HepG2 (cell line): ENCODE measurements around the gene C2orf15. TPM values are rescaled to one million over a fixed set of nuclear protein-coding genes. Genes with fewer than 3 reads are reported as not detected.

Source experiments
- FOSL2 ChIP-seq: sonication (generic); formaldehyde crosslinking; IDR thresholded peaks from 2 replicates; pipeline ENCODE4 v1.4.0; 2020; ENCODE audit warnings: missing genetic modification reagents
- HNF4A ChIP-seq: sonication (generic); formaldehyde crosslinking; IDR thresholded peaks from 2 replicates; pipeline ENCODE4 v1.4.0; 2020; ENCODE audit warnings: missing genetic modification reagents
- JUND ChIP-seq: sonication (generic); formaldehyde crosslinking; IDR thresholded peaks from 2 replicates; pipeline ENCODE4 v1.8.0; 2022; ENCODE audit warnings: mild to moderate bottlenecking, missing genetic modification reagents
- KLF12 ChIP-seq: sonication (generic); formaldehyde crosslinking; IDR thresholded peaks from 2 replicates; pipeline ENCODE4 v1.4.0; 2020; ENCODE audit warnings: missing genetic modification reagents, borderline replicate concordance
- RFXANK ChIP-seq: IDR thresholded peaks from 2 replicates; pipeline ENCODE4 v1.6.1; 2016
- RFXAP ChIP-seq: sonication (generic); formaldehyde crosslinking; IDR thresholded peaks from 2 replicates; pipeline ENCODE4 v1.4.0; 2020; ENCODE audit warnings: missing genetic modification reagents, borderline replicate concordance
- SETDB1 ChIP-seq: sonication (generic); formaldehyde crosslinking; IDR thresholded peaks from 2 replicates; pipeline ENCODE4 v1.5.1; 2020; ENCODE audit warnings: missing genetic modification reagents, mild to moderate bottlenecking, borderline replicate concordance
- SIN3B ChIP-seq: fragments of 150-350 bp; IDR thresholded peaks from 2 replicates; pipeline ENCODE4 v1.6.1; 2014; ENCODE audit warnings: low read length
- SMAD9 ChIP-seq: sonication (generic); formaldehyde crosslinking; IDR thresholded peaks from 2 replicates; pipeline ENCODE4 v1.5.1; 2020; ENCODE audit warnings: mild to moderate bottlenecking, missing genetic modification reagents
- TRIM24 ChIP-seq: sonication (generic); formaldehyde crosslinking; IDR thresholded peaks from 2 replicates; pipeline ENCODE4 v1.8.0; 2022; ENCODE audit warnings: mild to moderate bottlenecking, missing genetic modification reagents
- ZBTB1 ChIP-seq: sonication (generic); formaldehyde crosslinking; IDR thresholded peaks from 2 replicates; pipeline ENCODE4 v1.4.0; 2020; ENCODE audit warnings: missing genetic modification reagents, borderline replicate concordance
- ZHX1 ChIP-seq: sonication (generic); formaldehyde crosslinking; IDR thresholded peaks from 2 replicates; pipeline ENCODE4 v1.8.1; 2022; ENCODE audit warnings: low read depth, mild to moderate bottlenecking, missing genetic modification reagents
- ZMYM4 ChIP-seq: sonication (generic); formaldehyde crosslinking; IDR thresholded peaks from 2 replicates; pipeline ENCODE4 v1.8.1; 2023; ENCODE audit warnings: mild to moderate bottlenecking, missing genetic modification reagents
- ZNF256 ChIP-seq: sonication (generic); formaldehyde crosslinking; conservative IDR thresholded peaks from 2 replicates; pipeline ENCODE4 v1.4.0; 2020; ENCODE audit warnings: missing genetic modification reagents
- ZNF33A ChIP-seq: sonication (generic); formaldehyde crosslinking; IDR thresholded peaks from 2 replicates; pipeline ENCODE4 v1.5.1; 2020; ENCODE audit warnings: missing genetic modification reagents, mild to moderate bottlenecking, moderate library complexity, borderline replicate concordance
- ZNF367 ChIP-seq: sonication (generic); formaldehyde crosslinking; IDR thresholded peaks from 2 replicates; pipeline ENCODE4 v1.4.0; 2020; ENCODE audit warnings: missing genetic modification reagents, borderline replicate concordance
- ZNF563 ChIP-seq: sonication (generic); formaldehyde crosslinking; IDR thresholded peaks from 2 replicates; pipeline ENCODE4 v1.8.0; 2022; ENCODE audit warnings: mild to moderate bottlenecking, moderate library complexity, missing genetic modification reagents
- ZNF816 ChIP-seq: sonication (generic); formaldehyde crosslinking; IDR thresholded peaks from 2 replicates; pipeline ENCODE4 v1.8.0; 2022; ENCODE audit warnings: missing genetic modification reagents, mild to moderate bottlenecking, borderline replicate concordance
- ZNF850 ChIP-seq: sonication (generic); formaldehyde crosslinking; conservative IDR thresholded peaks from 2 replicates; pipeline ENCODE4 v1.9.0; 2021; ENCODE audit warnings: mild to moderate bottlenecking, missing genetic modification reagents
- polyA plus RNA-seq, 8 experiments: library from polyadenylated mRNA; depleted of rRNA in 3 of 8; stranded (reverse) in 7 of 8; unstranded in 1 of 8; fragments of >200 nt; fragmentation: Illumina TruSeq in 4 of 8; extraction: Trizol in 4 of 8; gene quantifications; 2 replicates each; pipeline versions ENCODE4 v1.2.1 to v1.2.3, GENCODE V29; 2011 to 2016; ENCODE audit warnings: low read depth in 4 of 8, missing spikeins in 1 of 8, mixed read lengths in 1 of 8; ENCODE audit not compliant: insufficient read depth in 1 of 8
- total RNA-seq, 5 experiments: library from RNA; depleted of rRNA; stranded (reverse); fragments of >200 nt; fragmentation: Illumina TruSeq; extraction: Trizol; gene quantifications; 2 replicates each; pipeline ENCODE4 v1.2.3, GENCODE V29; 2016; ENCODE audit warnings: low read depth in 1 of 5

Gene C2orf15
- total and polyA plus RNA-seq, 2 of the 13 experiments (the other 11 are each of a cell fraction or from before 2014, with no cell fraction given) = 5.5 to 8.3 TPM

GRCh38 chr2:99140056-99140859 lies 1.2 kb upstream of the C2orf15 start (continued):
- TF ChIP-seq ZNF563 (no peak), ZBTB1 (no peak), SMAD9 (CRISPR knock-in tag) (peak; percentile 60; the same call in 1 of the 2 replicates), RFXANK (CRISPR knock-in tag) (no peak), HNF4A (peak; percentile 20; the same call in 1 of the 2 replicates), TRIM24 (CRISPR knock-in tag) (no peak), KLF12 (CRISPR knock-in tag) (no peak), ZNF850 (CRISPR knock-in tag) (0 out of 2 replicates have a peak, but pooled peaks have one; percentile 75), ZNF33A (CRISPR knock-in tag) (peak; percentile 9; the same call in 1 of the 2 replicates), JUND (CRISPR knock-in tag) (no peak), SETDB1 (CRISPR knock-in tag) (no peak), ZNF256 (CRISPR knock-in tag) (no peak), RFXAP (CRISPR knock-in tag) (no peak), ZMYM4 (CRISPR knock-in tag) (no peak), ZNF816 (CRISPR knock-in tag) (peak; percentile 27; the same call in 1 of the 2 replicates), FOSL2 (CRISPR knock-in tag) (no peak), SIN3B (no peak), ZNF367 (0 out of 2 replicates have a peak, but pooled peaks have one; percentile 56), ZHX1 (CRISPR knock-in tag) (no peak)
